Activated CD8-positive, alpha-beta memory T cell treated with anti-CD3 and anti-CD28 coated beads for 48 hours (primary cell): Measurements from ENCODE around the gene RAB8B.

ENCODE experiments used
- DNase-seq, 3 experiments: peaks; one replicate each; pipeline ENCODE4 v3.0.0-alpha.2; 2020; ENCODE audit warnings: low read depth in 2 of 3, low spot score in 2 of 3

RAB8B gene

DNA sequence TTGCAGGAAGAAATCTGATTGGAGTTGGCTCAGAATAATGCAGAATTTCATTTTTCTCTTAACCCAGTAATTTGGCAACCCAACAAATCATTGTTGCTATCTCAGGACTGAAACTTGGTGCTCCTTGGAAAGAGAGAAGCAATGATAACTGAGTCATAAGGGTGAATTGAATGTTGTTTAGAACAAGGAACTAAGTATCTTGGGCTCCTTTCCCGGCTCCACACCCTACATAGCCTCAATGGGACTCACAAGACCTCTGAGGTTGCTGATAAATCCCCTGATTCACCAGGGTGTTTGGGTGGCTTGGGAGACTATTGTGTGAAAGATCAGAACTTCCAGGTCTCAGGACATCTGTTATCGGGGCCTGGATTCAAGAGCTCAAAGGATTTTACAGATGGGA, 7.8 kb upstream of the RAB8B start:
- DNase-seq, result no peak

DNA sequence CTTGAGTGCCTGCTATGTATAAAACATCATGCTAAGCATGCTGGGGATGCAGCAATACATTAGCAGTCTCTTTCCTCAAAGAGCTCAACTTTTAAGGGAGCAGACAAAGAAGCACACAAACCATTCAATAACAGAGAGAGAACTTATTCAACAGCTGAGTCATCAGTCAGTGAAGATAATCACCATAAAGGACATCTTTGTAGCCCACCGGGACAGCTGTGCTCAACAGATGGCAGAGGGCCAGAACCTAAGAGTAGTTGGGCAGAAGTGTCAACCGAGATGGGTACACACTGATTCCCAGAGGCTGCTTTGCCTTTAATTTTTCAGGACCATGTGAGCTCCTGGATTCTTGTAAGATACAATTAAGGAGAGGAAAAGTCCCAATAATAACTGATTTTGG, 4.2 kb upstream of the RAB8B start:
- DNase-seq, result no peak

DNA sequence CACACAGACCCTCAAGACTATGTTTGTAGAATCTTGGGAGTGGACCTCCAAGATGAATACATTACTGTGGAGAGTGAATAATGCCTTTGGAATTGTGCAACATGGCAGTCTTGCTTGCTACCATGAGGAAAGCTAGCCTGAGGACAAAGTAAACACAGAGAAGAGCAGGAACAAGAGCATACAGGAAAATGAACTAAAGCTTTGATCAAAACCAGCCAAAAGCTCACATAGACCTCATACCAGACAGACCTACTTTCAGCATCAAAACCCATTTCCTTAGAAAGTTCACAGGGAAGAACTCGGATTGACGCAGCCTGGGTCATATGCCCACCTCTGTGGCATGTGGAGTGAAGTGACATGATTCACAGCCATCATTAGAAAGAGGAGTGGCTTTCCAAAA, 3.3 kb upstream of the RAB8B start:
- DNase-seq, result no peak

DNA sequence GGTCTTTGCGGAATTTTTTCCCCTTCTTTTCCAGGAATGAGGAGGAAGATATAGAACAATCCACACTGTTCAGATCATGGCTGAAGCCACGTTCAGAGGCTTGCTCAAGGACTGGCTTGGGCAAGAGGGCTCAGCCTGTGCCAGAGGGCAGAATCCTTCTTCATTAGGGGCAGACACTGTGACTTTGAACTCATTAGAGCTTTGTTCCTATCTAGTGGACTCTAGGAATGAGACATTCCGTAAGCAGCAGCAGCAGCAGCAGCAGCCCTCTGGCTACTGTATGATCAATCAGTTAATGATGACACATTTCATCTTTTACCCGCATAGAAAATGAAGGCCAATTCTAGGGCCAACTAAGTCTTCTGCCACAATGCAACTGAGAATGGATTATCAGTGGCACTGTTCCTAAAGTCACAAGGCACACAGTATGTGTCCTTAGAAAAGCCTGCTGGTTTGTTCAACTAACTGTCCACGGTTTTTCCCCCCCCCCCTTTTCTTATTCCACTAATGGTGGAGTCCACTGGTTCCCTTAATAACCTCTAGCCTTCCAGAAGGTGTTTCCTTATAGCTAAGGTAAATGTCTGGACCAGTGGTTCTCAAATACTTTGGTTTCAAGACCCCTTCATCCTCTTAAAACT, 1.7 kb upstream of the RAB8B start:
- DNase-seq, result no peak

DNA sequence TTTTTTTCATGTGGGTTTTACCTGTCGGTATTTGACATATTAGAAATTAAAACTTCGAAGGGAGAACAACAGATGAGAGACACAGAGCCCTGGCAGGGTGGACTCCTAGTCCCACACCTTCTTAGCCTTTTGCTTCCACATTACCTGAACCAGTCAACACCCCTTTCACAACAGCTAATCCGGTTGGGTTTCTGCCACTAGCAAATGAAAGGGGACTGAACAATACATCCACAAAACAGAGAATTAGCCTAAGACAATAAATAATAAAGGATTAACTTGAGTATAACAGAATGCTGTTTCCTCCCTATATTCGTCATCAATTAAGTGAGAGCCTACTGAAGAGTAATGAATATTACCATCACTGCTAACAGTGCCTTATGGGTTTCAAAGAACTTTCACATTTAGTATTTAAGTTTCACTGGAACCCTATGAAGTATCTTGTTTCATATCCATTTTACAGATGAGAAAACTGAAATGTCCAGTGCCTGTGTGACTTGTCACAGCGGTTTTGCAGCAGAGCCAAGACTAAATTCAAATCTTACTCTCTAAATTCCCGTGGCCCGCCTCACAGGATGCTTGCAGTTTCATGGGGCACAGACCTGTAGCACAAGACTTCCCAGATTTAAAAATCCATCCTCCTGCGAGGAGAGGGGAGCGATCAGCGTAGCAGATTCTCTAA, 1.0 kb upstream of the RAB8B start:
- DNase-seq, result no peak

DNA sequence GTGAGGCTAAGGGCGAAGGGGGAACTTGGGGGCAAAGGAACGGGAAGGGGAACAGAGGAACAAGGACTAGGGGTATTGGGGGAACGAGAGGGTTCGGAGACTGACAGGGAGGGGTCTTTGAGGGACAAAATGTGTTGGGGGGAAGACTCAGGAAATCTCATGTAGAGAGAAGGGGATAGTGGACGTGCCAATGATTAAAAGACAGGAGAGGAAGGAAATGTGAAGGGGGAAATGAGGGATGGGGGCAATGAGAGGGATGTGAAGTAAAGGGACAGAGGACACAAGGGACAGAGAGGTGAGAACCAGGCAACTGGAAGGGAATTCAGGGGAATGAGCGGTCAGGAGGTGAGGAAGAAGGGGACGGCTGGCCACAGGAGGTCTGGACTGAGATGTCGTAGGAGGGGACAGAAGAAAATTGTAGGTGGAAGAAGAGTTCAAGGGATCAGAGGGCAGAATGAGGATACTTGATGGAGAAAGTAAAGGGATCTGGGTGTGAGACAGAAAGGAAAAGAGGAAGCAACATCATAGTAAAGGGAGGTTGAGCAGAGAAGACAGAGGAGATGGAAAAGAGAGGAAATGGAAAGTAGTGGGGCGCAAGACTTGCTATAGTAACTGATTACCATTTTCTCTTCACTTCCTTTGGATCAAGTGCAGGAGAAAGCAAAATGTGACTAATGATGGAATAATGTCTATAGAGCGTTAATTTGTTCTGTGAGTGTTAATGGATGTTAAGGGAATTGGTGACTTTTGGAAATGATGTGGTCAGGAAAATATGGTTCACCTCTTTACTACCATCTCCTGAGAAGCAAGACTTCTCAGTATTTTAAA, 749 bp downstream of the RAB8B start:
- DNase-seq, result no peak

DNA sequence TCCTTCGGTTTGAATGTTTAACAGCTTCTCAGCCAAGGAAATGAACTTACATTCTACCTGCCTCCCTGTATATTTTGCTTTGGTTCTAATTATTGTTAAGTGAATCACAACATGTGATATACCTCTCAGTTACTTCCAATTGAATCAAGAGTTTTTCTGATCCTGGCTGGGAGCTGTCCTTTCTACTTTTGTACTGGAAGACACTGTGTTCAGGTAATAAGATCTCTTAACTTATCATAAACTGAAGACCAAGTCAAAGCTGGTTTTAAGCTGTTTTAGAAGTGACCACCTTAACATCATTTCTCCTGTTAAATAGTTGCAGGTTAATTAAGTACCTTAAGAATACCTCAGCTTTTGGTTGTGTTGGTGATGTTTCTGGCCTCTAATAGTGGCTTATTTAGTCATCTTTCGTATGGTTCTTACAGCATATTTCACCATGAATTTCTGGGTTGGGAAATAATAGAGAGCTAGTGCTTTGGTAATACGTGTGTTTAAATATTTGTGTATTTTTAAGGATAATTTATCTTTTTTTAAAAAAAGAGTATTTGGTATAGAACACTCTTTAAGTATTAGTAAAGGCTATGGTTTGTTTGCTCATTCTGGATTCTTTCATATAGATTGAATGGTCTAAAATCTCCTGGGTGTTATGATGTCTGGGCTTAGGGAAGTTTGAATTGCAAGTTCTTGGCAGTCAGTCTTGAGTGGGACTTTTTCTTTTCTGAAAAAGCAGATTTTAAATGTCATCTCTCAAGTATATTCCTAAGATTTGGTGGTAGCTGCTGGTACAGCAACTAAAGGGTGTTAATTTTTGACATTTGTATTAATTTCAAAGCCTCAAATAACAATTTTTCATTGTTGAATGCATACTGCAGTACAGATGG, 1.6 kb downstream of the RAB8B start:
- DNase-seq, result no peak

DNA sequence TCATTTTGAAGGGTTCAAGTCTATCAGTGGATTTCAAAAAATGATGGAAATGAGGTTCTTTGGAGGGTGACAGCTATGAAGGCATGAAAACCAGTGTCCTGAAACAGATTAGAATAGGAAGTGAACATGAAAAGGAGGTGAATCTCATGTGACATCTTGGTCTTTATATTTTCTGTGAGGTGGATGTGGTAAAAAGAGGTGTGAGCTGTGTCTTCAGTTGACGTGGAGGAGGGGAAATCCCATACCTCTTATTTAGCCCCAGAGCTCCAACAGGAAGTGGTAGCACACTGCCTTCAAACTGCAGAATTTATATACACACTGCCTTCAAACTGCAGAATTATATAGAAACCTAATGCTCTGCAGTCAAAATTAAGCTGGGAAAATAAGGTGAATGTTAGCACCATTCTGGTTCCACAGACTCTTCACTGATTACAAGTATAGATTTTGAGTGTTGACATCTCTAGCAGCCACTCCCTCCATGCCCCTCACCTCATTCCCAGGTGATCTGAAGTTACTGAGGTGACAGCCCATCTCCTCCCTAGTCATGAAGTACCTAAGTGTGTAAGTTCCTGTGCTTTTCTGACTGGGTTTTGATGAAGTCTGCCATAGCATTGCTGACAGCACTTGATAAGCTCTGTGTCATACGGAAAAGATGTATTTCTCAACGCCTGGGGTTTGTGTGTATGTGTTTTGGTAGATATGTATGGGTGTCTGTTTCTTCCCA, 2.7 kb downstream of the RAB8B start:
- no peak for DNase-seq

DNA sequence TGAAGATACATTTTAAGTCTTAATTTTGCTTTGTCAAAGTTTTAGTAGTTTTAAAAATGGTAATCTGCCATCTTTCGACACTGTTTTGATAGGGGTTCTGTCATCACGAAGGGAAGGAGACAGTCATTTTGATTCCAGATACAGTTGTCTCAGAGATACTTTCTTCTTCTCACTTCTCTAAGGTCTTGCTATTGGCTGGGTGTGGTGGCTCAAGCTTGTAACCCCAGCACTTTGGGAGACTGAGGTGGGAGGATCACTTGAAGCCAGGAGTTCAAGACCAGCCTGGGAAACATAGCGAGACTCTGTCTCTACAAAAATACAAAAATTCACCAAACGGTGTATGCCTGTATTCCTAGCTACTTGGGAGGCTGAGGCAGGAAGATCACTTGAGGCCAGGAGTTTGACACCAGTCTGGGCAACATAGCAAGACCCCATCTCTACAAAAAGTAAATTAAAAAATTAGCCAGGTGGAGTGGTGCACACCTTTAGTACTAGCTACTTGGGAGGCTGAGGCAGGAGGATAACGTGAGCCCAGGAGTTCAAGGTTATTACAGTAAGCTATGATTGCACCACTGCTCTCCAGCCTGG, 3.3 kb downstream of the RAB8B start:
- DNase-seq, result no peak

DNA sequence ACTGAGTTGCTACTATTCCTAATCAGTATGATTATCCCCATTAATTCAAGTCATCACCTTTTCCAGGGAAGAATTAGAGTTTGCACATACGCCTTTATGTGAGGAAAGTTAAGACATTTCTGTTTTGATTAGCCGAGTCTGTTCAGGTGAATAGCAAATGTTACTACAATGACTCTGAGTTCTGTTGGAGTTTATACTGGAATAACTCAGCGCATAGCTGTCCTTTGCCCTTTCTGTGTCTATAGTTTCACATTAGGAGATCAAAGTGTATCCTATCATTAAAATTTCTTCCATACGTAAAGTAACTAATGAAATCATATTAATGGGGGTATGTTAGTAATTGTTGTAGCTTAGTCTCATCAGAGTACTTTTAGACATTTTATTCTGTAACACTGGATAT, 4.9 kb downstream of the RAB8B start:
- DNase-seq, result no peak

DNA sequence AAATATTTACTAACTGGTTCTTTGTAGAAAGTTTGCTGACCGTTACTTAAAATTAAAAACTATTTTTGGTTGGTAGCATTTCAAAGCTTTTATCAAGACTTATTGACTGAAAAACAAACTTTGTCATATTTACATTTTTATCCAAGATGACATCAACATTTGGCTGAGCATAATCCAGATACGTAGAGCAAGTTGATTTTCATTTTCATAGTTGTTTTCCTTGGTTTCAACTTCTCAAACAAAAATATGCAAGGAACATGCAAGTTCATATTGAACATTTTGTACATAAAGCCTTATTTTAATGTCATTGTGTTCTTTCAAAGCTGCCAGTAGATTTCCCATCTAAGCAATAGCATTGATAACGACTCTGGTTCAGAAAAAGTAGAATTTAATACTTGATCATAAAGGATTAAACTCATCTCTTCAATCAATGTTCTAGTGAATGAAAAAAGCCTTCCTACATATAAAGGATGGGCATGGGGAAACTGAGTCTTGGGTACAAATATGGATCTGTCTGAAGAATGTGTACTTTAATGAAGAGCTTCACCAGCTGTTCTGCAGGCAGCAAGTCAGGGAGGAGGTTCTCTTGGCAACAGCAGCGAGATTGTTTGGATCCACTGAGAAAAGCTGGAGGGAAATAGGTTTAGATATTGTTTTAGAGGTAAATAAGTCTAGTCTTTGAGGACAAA, 5.6 kb downstream of the RAB8B start:
- DNase-seq, result no peak

DNA sequence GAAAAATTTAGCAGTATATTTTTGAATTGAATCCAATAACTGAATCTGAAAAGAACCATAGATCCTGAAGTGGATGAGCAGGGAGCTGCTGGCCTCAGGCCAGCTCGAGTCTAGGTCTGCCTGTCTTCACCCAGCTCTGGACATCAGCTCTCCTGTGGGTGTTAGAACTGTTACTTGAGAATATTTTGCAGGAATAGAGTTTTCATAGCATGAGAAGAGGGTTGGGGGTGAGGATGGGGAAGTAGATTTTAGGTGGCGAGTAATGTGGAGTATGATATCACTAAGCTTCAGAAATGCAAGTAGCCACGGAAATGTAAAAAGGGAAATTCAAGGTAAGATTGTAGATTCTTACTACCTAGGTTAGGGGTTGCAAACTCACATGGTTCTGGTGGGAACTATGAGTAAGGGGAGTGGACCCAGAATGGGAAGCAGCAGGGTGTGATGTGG, 6.2 kb downstream of the RAB8B start:
- DNase-seq, result no peak

DNA sequence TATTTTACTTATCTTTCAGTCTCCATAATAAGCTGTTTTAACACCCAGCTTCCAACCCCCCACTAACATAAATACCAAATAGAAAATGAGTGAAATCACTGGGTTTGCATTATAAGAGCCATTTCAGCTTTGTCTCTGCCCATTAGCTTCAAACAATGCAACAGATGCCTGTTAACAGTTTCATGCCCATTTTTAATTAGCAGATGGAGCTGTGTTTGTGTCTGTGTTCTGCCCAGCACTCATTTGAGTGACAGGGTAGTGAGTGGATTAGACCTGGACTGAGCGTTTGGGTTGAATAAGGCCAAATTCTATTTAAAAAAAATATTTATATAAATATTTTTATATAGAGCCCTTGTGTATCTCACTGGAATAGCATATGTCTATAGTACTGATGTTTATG, 7.4 kb downstream of the RAB8B start:
- no peak for DNase-seq

DNA sequence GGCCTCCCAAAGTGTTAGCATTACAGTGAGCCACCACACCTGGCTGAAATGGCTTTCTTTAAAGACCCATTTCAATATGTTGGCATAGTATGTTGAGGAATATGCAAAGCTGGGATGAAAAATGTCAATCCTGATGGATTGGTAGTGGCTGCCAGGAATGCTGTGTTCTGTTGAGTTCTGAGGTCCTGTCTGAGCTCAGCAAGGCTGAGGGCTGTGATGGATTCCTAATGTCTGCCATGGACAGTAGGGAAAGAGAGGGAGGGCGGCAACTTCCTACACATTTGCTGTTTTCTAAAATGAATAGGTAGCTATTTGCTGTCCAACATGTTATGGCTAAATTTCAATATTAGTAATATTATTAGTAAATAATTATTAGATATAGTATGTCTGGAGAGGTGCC, 8.2 kb downstream of the RAB8B start:
- no peak for DNase-seq

DNA sequence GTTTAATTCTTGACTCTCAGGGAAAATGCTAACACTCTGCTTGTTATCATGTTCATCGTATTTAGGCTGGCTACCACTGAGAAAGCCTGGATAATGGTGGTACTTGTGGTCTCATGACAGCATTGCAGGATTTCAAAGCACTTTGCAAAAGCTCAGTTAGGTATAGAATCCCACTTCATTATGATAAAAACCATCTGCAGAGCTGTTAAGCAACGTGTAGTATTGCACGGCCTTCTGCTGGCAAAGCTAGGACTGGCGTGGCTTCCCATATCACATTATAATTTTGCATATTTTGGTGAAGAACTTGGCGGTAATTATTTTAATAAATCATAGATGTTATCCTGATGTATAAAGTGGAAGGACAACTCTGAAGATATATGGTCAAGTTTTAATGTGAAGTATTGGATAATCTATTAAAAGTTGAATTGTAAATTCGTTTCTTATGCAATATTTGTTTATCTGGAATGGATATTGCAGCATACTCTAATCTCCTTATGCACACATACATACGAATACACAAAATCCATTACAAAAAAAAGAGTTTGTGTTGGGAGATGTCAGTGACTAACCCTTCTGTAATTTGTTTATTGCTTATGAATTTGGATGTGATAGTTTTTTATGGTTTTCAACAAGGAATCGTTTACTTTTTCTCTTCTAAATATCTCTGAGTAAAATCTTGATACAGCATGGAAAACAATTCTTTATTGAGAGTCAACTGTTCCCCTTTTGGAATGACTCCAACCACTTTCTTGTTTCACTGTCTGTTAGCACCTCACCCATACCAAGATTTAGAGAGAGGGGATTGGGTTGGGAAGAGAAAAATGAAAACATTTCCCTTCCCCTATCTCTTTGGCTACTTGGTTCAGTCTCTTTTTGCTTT, 9.2 kb downstream of the RAB8B start:
- DNase-seq, result no peak

DNA sequence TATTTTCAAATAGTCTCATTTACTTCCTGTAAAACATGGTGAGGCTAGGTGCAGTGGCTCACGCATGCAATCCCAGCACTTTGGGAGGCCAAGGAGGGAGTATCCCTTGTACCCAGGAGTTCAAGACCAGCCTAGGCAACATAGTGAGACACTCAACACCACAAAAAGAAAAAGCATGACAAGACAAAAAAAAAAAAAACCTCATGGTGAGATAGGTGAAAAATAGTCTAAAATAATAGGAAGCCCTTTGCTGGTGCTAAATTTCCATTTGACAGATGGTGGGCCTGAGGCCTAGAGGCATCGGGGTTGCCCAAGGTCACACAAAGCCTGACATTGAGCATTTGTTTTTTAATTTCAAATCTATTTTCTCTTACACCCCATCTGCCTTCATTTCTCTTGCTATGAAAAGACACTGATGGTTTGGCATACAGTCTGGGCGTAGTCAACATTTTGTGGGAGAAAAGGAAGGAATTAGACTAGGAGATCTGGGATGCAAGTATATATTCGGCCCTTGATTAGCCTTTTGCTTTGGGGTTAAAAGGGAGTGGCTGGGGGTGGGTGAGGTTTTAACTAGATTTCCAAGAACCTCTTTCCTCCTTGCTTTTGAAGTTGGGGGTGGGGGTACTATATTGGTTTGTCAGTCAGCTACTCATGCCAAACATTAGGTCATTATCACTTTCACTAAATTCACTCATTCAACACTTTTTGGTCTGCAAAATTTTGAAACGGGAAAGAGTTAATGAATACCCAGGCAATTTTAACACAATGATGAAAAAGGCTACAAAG, 11.3 kb downstream of the RAB8B start:
- no peak for DNase-seq

DNA sequence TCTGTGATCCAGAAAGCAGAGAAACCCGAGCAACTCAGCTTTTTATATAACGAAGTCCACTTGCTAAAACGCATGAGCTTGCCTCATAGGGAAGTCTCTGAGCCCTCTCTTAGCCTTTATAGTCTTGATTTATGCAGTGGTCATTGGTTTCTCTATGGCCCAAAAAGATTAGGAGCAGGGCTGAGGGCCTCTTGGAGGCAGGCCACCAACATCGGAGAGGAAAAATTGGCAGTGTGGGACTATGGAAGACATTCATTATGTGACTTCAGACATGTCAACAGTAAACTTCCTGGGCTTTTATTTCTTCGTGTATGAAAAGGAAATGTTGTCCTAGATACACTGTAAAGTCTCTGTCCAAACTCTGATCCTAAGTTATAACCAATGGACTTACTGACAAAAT, 13.5 kb downstream of the RAB8B start:
- DNase-seq, result no peak
